ENCODE results near the gene HSPBP1. TPM values are rescaled to one million over a fixed set of nuclear protein-coding genes. Genes with fewer than 3 reads are reported as not detected.

Gene HSPBP1
- total and polyA plus RNA-seq, 7 donors = 23.0 to 98.2 (median 34.0) TPM

DNA sequence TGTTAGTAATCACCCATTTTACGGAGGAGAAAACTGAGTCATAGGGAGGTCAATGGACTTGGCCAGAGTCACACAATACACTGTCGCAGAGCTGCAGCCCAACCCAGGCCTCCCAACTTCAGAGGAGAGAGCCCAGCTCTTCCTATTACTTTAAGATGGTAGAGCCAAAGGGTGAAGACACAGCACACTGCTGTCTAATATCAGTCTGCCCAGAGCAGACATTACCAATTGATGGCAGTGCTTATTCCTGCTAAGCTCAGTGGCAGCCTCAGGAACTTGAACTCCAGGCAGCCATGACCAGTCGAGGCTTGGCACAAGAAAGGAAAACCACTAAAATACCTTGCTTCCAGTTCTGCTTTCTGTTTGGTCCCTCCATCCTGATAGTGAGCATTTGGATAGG lies 26.8 kb upstream of the HSPBP1 start:
- no peak overlapping the region for H3K27ac ChIP-seq
- intact Hi-C loops (cut with DNase I) = no loop called here

GRCh38 chr19:55305983-55306562 lies 26.2 kb upstream of the HSPBP1 start:
- DNase-seq (peak in 1 of 2 donors; percentile 15), ATAC-seq (no peak)
- intact Hi-C loops (cut with DNase I) = no loop called here
- WGBS, 3 donors = 88 to 95% (median 93%) methylated on average over 17 of the region's 17 CpGs
- Histone ChIP-seq H3K9me3 (no peaks in the 10 kb centered on the region), H3K27ac (no peak overlapping the region), H3K36me3 (ENCODE audit: insufficient read depth in 1 of 2, low read depth in 1 of 2) (no peaks in the 10 kb centered on the region), H3K4me1 (no peaks in the 10 kb centered on the region), H3K27me3 (ENCODE audit: insufficient read depth in 3 of 3, low read length in 2 of 3) (no peaks in the 10 kb centered on the region), H3K4me3 (no peak overlapping the region)
- no peak for TF ChIP-seq CTCF (IDR thresholded peaks at IDR 0.05)

More for the DNA sequence above, 26.8 kb upstream of the HSPBP1 start:
- Histone ChIP-seq H3K4me1 (no peaks in the 10 kb centered on the region), H3K4me3 (no peak overlapping the region), H3K9me3 (no peaks in the 10 kb centered on the region), H3K27me3 (ENCODE audit: insufficient read depth in 3 of 3, low read length in 2 of 3) (no peaks in the 10 kb centered on the region), H3K36me3 (ENCODE audit: insufficient read depth in 1 of 2, low read depth in 1 of 2) (no peaks in the 10 kb centered on the region)
- no peak for TF ChIP-seq CTCF (IDR thresholded peaks at IDR 0.05)
- ATAC-seq (no peak), DNase-seq (no peak)
- WGBS, 3 donors = 79 to 89% (median 88%) methylated on average over 3 of the region's 3 CpGs

DNA sequence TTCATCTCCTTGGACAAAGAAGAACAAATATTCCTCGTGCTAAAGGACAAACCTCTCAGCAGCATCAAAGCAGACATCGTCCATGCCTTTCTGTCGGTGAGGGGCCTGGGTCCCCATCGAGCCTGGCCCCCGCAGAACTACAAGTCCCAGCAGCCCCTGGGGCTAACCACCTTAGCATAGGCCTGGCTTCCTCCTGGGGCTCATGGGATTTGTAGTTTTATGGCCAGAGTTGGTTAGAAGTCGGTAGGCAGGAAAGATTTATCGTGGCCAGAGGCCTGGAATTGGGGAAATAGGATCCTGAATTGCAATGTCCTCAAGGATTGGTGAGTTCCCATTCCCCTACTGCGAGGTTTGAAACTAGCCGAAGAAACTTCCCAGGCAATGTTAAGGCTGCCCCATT lies 25.6 kb upstream of the HSPBP1 start:
- Histone ChIP-seq H3K36me3 (ENCODE audit: insufficient read depth in 1 of 2, low read depth in 1 of 2) (no peaks in the 10 kb centered on the region), H3K4me3 (no peak overlapping the region), H3K27me3 (ENCODE audit: insufficient read depth in 3 of 3, low read length in 2 of 3) (no peaks in the 10 kb centered on the region), H3K9me3 (no peaks in the 10 kb centered on the region), H3K4me1 (no peaks in the 10 kb centered on the region), H3K27ac (no peak overlapping the region)
- 68 to 76% (median 73%) methylated on average over 9 of the region's 9 CpGs for WGBS, 3 donors
- no peak for TF ChIP-seq CTCF (IDR thresholded peaks at IDR 0.05)
- ATAC-seq (peak; percentile 59 to 88 (median 78)), DNase-seq (peak; percentile 30 to 70)
- intact Hi-C loops (cut with DNase I) = no loop called here

DNA sequence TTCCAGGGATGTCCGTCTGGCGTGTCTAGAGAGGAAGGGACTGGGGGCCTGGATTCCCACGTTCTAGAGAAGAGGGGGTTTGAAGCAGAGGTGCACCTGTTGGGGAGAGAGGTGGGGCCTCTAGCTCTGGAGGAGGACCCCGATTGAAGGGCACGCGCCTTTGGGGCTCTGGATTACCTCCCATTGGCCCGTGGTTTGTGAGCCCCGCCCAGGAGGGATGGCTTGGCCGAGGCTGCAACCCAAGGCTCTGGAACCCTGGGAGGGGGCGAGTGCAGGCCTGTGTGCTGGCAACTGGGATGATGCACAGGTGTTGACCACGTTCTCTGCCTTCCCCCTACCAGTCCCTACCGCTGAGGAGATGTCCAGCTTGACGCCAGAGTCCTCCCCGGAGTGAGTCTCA lies 25.1 kb upstream of the HSPBP1 start:
- intact Hi-C loops (cut with DNase I) = loop anchor here (5.0 kb wide), 4 partner anchors 32 to 152 kb away; partner anchors contain the start of genes KMT5C (in 2 of the 2) and TMEM238 (in 2 of the 2)
- Histone ChIP-seq H3K27ac (no peak overlapping the region), H3K36me3 (ENCODE audit: insufficient read depth in 1 of 2, low read depth in 1 of 2) (no peaks in the 10 kb centered on the region), H3K4me1 (no peaks in the 10 kb centered on the region), H3K27me3 (ENCODE audit: insufficient read depth in 3 of 3, low read length in 2 of 3) (no peaks in the 10 kb centered on the region), H3K9me3 (no peaks in the 10 kb centered on the region), H3K4me3 (no peak overlapping the region)
- DNase-seq = no peak
- WGBS, 3 donors = 58 to 73% (median 67%) methylated on average over 14 of the region's 14 CpGs
- TF ChIP-seq CTCF (IDR thresholded peaks at IDR 0.05) = no peak
- ATAC-seq = no peak
